WI38 (cell line): ENCODE measurements around the gene ADGRV1.
"Not testable (repeated sequence)": the region's sequence is repeated elsewhere in the genome, so short reads cannot be mapped to it uniquely, and the experiment has no call there.

Source experiments
- H3K4me3 ChIP-seq: 2 replicates; pipeline ENCODE4 v1.5.1; 2011; ENCODE audit warnings: low read depth, mild to moderate bottlenecking, control low read depth, low read length
- TF ChIP-seq, protein P1 (sequence below): IDR thresholded peaks from 2 replicates; pipeline ENCODE4 v1.5.1; 2012; ENCODE audit warnings: low read depth, mild to moderate bottlenecking, control low read depth, low read length

ADGRV1 gene

DNA sequence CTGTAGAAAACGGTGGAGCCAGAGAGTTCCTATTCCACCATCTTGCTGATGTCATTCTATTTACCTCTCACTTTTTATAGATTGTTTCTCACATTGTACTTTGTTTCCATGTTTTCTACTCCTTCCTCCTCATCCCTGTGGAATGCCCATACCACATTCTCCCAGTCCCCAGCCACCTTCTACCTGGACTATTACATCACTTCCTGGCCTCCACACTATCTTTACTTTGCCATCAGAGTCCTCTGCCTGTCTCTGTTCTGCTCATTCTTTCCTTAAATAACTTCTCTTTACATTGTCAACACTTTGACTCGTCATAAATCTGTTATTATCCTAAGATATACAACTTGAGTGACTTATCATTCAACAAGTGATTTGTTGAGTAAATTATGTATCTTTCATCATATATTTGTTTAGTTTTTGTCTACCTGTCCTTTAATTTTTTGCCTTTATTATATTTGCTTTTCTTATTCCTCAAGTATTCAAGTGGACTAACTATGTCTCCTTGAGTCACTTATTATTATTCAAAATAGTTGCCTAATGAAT is 182.5 kb downstream of the ADGRV1 start:
- H3K4me3 ChIP-seq, result no peak overlapping the region
- TF ChIP-seq, protein P1, sequence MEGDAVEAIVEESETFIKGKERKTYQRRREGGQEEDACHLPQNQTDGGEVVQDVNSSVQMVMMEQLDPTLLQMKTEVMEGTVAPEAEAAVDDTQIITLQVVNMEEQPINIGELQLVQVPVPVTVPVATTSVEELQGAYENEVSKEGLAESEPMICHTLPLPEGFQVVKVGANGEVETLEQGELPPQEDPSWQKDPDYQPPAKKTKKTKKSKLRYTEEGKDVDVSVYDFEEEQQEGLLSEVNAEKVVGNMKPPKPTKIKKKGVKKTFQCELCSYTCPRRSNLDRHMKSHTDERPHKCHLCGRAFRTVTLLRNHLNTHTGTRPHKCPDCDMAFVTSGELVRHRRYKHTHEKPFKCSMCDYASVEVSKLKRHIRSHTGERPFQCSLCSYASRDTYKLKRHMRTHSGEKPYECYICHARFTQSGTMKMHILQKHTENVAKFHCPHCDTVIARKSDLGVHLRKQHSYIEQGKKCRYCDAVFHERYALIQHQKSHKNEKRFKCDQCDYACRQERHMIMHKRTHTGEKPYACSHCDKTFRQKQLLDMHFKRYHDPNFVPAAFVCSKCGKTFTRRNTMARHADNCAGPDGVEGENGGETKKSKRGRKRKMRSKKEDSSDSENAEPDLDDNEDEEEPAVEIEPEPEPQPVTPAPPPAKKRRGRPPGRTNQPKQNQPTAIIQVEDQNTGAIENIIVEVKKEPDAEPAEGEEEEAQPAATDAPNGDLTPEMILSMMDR, result no peak

DNA sequence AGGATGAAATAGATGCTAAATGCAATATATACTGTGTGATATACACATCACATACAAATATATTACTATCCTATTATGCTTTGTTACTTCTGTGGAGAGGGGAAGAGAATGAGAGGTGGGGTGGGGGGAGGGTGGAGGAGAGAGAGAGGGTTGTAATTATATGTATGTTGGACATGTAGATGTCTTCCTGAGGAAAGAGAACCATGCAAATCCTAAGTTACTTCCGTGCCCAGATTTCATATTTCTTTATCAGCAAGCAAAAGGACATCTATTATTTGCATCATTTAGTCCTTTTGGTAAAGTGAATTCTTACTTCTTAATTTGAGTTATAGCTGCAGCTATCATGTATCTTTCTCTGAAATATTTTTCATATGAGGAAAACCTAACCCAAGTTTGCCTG is 187.5 kb downstream of the ADGRV1 start:
- TF ChIP-seq, protein P1, result no peak
- no peak overlapping the region for H3K4me3 ChIP-seq

- TF ChIP-seq, protein P1, result no peak
Measured at GRCh38 chr5:90747175-90747574, 188.6 kb downstream of the ADGRV1 start.

GRCh38 chr5:90747693-90748092 is 189.1 kb downstream of the ADGRV1 start:
- TF ChIP-seq, protein P1, result no peak
- no peak overlapping the region for H3K4me3 ChIP-seq

More at GRCh38 chr5:90747175-90747574, 188.6 kb downstream of the ADGRV1 start:
- no peak overlapping the region for H3K4me3 ChIP-seq

GRCh38 chr5:90759119-90759518 is 200.5 kb downstream of the ADGRV1 start:
- TF ChIP-seq, protein P1, result no peak
- H3K4me3 ChIP-seq, result no peak overlapping the region

DNA sequence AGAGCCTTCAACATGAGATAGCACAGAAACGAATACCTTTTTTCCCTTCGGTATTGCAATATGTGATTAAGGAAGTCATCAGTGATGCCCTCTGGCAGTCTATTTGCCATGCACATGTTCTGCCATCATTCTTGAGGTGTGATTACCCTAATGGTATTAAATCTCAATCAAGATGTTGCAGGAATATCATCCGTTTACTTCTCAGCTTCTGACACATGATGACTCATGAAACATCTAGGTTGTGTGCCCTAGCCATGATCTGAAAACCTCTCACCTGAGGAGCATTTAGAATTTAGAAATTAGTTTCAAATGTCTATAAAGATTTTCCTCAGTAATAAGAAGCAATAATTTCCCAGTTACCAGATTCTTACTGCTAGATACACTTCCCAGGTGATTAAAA is 209.1 kb downstream of the ADGRV1 start:
- TF ChIP-seq, protein P1, result no peak
- H3K4me3 ChIP-seq, result no peak overlapping the region

GRCh38 chr5:90770006-90770541 is 211.5 kb downstream of the ADGRV1 start:
- not testable (repeated sequence) for H3K4me3 ChIP-seq

- TF ChIP-seq, protein P1, result no peak
- no peak overlapping the region for H3K4me3 ChIP-seq
Measured at GRCh38 chr5:90777959-90778358, 219.4 kb downstream of the ADGRV1 start.
